Measurements from ENCODE around the gene ZRSR2.

Gene ZRSR2

DNA sequence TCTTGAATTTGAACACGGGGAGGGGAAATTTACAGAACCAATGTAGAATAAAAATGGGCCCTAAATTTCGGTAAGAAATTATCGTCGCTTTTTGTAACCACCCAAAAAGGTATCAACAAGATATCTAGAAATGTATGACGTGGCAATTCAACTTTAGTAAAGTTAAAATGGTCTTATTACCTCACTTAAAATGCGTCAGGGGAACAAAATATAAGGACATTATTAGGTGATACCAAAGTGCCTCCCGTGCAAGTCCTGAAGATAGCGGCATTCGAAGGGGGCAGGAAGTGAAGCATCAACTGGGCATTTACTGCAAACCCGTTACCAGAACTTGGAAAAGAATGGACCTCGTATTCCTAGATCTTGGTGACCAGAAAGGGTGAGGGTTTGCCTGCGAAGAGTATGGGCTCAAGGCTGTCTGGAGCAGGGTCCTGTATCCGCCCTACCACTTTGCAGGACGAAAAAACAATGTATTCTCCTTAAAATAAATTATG is 63.3 kb downstream of the ZRSR2 start:
- DNase-seq (ENCODE audit: low read depth in 2 of 2), result no peak

DNA sequence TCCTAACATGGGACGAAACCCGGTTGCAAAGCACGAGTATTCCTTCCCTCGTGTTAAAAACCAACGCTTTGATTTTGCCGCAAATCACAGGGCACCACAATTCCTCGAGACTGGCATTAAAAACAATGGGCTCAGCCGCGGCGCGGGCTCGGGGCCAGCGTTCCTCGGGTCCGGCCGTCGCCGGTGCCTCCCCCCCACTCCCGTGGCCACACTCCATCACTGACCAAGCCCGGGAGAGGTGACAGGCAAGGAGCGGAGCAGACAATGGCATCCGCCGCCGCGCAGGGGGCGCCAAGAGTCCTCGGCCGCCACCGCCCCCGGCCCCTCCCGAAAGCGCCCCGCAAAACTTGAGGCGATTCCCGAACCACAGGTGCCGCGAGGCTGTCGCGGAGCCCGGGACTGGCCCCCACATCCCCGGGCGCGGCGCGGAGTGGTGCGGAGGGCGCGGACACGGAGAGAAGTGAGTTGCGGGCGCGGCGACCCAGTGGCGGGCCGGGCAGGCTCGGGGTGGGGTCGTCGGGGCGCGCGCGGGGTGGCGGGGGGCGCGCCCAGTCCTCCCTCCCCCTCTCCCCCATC is 63.9 kb downstream of the ZRSR2 start:
- DNase-seq (ENCODE audit: low read depth in 2 of 2), result no peak

DNA sequence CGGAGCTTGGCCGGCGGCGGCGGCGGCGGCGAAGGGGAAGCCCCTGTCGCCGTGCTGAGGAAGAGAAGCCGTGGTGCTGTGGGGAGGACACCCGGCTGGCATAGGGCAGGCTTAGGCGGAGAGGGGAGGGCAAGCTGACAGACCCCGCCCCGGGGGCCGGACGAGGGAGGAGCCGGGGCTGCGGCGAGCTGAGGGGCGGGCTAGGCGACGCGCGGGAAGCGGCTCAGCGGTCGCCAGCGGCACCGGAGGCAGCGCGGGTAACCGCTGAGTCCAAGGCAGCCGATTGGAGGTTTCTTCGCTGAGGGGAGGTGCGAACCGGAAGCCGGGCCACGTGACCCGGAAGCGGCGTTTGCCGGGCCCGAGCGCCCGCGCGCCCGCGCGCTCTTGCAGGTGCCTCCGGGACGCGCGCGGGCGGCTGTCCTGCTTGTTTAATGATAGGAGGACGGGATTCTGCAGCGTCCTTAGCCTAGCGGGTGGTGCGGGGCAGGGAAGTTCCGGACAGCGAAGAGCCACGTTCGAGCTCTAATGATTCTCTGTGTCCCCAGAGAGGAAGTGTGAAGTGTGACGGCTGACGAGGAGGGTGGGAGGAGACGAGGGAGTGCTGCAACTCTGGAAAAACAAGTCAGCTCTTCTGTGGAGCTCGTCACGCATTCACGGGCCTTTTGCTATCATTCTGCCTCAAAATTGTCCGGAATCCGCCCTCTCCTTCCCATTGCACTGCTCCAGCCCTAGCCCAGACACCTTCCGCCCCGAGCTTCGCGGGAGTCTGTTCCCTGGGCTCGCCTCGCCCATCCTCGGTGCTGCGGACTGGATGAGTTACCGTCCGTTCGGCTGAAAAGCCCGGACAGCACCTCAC is 64.7 kb downstream of the ZRSR2 start, which contains the start of gene AP1S2:
Gene AP1S2, minus strand, starts transcription at position 102 of the 856 bp plus-strand sequence. CDS start 2,289 bp downstream, outside the sequence.
- peak; percentile 69 to 77 for DNase-seq (ENCODE audit: low read depth in 2 of 2)

DNA sequence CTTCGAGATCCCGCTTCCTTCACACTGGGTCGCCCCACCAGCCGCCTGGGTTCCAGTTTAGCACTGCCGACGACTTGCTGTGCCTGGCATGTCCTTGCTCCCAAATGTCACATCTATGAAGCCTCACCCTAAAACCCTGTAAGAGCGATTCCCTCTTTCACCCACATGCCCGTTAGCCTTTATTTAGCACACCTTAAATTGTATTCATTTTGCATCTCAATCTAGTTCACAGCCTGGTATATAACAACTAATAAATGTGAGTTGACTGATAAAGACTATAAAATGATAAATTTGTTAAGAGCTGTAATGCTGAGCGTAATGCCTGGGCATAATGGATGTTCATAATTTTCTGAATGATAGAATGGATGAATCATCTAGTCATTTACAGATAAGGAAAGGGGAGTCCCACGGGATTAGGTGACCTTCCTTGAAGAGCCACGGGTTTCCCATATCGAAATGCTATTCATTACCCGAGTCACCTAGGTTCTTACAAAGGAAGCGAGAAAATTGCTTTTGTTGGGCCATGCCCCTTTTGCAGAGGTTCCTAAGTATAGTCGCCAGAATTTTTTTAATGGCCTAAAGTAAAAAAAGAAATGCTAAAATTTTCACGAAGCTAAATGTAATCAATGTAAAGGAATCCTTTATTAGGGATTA is 65.4 kb downstream of the ZRSR2 start:
- DNase-seq (ENCODE audit: low read depth in 2 of 2), result no peak

DNA sequence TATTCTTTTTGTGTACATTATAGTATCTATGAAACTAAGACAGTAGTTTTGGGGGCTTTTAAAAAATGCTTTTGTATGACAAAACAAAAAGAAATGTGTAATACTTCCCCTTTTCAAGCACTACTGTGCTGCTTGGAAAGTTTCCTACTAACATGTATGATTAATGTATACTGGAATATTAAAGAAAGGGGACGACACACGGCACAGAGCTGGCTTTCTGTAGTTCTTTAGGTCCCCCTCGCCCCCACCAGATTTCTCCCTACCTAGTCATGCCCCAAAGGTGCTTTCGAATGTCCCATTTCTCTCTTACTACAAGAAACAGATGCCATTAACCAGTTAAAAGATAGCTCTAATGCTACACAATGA is 65.9 kb downstream of the ZRSR2 start:
- DNase-seq (ENCODE audit: low read depth in 2 of 2), result no peak

DNA sequence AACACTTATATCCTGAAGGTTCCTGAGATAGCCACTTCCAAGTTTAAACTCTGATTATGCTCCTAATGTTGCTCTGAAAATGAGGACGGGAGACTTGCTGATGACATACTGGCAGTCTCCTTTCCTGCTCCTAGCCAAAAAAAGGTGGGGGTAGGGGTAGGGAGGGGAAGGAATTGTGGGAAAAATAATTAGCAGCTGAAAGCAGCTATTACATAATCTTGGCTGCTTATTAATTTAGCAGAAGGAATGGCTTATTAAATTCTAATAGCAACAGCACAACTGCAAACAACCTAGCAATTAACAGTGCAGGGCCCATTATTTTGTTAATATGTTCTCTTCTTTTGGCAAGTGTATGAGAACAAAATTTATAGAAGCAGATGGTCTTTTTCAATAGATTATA is 66.4 kb downstream of the ZRSR2 start:
- DNase-seq (ENCODE audit: low read depth in 2 of 2), result no peak

DNA sequence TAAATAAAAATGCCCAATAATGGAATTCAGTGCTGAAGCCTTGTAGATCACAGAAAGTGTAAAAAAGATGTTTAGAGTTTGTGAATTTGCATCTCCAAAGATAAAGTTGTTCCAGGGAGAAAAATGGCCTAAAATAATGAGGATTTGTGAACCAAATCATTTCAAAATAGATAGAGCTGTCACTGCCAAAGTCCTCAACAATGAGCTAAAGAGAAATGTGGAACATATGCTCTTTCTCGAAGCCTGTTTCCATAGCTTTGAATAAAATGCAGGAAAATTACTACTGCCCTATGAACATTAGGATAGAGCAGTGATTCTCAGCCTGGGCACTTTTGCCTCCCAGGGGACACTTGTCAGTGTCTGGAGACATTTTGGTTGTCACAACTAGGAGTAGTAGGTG is 67.8 kb downstream of the ZRSR2 start:
- no peak for DNase-seq (ENCODE audit: low read depth in 2 of 2)

DNA sequence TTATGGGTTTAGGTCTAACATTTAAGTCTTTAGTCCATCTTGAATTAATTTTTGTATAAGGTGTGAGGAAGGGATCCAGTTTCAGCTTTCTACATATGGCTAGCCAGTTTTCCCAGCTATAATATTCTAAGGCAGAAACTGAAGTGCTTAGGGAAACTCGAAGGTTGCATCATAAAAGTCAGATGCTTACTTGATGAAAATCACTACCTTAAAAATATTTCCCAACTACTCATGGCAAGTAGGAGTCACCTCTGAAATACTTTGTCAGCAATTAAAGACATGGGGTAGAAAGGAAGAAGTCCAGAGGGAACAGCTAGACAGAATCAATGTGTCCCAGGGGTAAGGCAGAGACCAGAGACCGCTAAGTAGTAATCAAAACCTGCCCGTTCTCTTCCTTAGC is 70.6 kb downstream of the ZRSR2 start:
- DNase-seq (ENCODE audit: low read depth in 2 of 2), result no peak

DNA sequence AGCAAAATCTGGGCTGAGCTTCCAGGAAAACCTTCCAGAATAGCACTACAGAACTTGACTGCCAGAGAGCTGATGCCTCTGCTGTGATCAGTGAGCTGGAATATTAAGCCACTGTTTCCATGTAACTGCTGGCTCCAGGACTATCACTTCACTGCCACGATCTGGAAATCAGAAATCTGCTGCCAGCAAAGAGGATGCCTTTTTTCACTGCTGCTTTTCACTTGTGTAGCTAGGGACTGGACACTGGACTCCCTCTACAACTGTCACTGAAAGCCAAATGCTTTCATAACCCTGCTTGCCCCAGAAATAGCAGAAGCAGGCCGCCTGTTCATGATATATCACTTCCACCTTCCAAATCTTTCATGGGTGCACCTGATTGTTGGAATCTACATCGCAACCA is 73.7 kb downstream of the ZRSR2 start:
- DNase-seq (ENCODE audit: low read depth in 2 of 2), result no peak

DNA sequence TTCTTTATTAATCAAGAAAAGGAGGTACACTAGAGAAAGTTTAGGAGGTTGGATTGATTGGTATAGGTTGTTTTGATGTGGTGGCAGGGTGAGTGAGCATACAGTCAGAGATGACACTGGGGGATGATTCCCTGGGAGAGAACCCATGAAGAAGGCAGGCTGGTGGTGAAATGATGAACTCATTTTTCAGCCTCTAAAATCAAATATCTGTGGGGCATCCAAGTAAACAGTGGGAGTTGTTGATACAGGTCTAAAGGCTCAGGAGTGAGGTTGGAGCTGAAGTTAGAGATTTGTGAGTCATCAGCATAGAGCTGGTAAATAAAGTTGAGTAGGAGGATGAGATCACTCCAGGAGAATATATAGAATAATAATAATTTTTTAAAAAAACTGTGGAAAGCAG is 74.3 kb downstream of the ZRSR2 start:
- DNase-seq (ENCODE audit: low read depth in 2 of 2), result no peak

DNA sequence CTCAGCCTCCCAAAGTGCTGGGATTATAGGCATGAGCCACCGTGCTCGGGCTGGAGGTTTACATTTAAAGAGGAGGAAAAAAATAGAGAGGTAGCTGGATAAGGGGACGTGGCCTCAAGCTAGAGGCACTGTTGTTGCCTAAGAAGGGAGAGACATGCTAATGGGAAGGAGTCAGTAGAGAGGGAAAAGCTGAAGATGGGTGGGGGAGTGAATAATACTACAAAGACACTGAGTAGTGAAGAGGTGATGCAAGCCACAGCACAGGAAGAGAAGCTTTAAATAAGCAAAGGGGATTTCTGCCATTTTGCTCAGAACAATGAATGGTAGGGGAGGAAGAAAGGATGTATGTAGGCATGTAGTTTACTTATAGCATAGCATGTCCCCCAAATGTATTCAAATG is 75.9 kb downstream of the ZRSR2 start:
- no peak for DNase-seq (ENCODE audit: low read depth in 2 of 2)

DNA sequence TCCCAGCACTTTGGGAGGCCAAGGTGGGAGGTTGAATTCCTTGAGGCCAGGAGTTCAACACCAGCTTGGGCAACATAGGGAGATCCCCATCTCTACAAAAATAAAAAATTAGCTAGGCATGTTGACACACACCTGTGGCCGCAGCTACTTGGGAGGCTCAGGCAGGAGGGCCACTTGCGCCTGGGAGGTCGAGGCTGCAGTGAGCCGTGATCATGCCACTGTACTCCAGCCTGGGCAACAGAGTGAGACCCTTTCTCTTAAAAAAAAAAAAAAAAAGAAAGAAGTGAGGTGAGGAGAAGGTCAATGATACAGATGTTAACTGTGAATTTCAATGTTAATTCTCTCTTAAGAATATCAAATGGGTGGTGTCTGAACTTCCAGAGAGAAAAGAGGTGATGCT is 79.4 kb downstream of the ZRSR2 start:
- no peak for DNase-seq (ENCODE audit: low read depth in 2 of 2)

DNA sequence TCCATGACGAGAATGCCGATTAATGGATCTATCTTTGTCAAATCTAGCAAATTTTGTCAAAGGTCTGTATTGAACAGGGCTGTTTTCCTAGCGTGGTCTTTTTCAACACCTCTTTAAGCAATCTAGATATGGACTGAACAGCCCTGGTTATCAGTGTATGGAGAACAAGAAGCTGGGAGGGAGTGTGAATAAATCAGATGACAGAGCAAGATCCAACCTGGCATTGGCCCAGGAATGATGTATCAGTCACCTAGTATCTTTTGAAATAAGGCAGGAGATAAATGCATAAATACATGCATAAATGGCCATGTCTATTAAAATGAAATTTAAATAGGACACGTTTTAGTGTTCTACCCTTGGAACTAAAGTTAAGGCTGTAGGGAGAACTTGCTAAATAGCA is 80.0 kb downstream of the ZRSR2 start:
- DNase-seq (ENCODE audit: low read depth in 2 of 2), result no peak
